ENCODE data around the gene DNAJB1.
"Not testable (repeated sequence)": the region's sequence is repeated elsewhere in the genome, so short reads cannot be mapped to it uniquely, and the experiment has no call there.

The DNAJB1 gene

DNA sequence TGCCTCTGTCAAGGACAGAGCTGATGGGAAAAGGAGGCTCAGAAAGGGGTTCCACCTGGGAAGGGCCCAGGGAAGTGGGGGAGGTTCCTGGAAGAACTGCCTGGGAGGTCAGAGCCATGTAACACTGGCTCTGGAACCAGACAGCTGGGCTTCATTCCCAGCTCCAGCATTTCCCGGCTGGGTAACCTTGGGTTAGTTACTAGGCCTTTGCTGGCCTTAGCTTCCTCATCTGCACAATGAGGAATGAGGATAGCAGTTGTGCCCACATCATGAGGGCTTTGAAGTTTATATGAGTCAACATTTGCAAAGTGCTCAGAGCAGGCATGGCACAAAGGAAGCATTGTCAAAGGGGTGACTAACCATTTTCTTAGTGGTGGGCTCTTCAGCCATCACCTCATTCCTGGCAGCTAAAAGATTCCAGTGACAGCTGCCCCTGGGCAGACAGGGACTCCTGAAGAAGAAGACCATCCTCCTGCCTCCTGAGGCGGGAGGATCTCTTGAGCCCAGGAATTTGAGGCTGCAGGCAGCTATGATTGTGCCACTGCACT lies 1.7 kb upstream of the DNAJB1 start:
- DNase-seq, result no peak

DNA sequence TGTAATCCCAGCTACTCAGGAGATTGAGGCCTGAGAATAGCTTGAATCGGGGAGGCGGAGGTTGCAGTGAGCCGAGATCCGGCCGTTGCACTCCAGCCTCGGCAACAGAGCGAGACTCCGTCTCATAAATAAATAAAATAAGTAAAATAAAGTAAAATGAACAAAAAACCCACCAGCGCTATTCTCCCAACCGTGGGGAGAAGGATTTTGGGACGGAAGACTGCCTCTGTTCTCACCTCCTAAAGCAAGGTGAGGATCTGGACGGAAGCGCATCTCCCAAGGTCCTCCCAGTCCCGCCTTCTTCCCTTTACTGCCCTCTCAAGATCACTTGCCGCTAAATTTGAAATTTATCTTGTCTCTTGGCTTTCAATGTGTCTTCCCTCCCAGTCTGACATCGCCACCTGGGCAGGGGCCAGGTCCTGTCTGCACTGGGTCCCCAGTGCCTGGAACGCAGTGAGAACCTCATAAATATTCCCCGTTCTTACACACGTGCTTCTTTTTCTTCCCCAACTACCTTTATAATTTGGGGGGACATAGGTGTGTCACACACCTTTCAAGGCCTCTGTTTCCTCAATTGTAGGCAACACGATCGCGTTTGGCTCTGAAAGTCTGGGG lies 1.2 kb upstream of the DNAJB1 start:
- no peak for DNase-seq

DNA sequence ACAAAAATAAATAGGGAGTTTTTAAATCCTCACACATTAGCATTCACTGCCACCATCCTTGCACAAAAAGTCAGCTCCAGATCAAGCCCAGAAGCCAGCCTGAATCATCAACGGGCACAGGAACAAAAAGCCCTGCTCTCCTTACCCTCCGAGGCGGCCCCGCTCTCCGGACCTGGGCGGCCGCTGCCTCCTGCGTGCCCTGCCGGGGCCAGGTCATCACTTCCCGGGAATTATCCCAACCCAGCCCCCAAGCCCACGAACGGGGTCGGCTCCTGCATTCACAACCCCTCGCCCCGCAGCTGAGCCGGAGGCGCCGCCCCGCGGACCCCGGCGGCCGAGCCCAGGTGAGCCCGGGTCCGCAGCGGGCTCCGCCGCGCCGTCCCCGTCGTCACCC lies 754 bp downstream of the DNAJB1 start:
- no peak for DNase-seq

DNA sequence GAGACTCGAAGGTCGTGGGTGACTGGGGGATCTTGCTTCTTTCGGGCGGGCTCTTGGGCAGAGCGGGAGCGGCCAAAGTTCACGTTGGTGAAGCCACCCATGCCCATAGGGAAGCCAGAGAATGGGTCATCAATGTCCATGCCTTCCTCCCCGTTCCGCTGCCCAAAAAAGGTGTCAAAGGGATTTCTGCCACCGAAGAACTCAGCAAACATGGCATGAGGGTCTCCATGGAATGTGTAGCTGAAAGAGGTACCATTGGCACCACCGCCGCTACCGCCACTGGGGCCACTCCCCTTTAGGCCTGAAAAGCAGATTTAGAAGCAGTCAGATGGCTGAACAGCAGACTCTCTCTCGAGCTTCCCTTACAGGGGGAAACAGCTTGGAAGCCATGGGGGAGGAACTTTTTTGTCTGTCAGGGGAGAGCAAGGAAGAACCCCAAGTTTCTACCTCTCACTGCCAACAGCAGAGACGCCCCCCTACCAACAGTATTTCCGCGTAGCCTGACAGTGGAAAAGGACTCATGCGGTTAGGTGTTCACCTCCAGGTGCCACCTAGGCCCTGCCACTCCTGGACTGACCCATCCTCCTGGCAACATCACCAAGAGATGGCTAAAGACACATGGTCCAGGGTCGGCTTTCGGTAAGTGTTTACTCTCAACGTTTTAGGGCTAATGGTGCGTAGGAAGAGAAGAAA lies 1.3 kb downstream of the DNAJB1 start:
- DNase-seq, result no peak

DNA sequence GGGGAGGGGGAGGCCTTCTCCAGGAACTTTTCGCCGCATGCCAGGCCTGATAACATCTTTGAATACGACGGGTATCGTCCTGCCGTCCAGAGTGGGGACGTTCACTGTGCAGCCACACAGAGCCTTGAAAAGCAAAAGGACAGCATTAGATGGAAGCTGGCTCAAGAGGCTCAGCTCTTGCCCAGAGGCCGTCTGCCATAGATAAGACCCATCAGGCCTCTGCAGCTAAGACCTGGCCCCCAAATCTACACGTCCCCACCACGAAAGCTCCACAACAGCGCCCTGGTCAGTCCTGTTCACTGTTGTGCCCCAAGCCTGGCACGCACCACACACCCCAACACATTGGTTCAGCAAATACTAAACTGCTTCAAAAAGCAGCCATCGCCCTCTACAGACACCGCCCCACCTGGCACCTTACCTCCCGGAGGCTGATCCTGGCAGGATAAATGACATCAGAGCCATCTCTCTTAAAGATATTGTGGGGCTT lies 2.1 kb downstream of the DNAJB1 start:
- DNase-seq, result no peak

DNA sequence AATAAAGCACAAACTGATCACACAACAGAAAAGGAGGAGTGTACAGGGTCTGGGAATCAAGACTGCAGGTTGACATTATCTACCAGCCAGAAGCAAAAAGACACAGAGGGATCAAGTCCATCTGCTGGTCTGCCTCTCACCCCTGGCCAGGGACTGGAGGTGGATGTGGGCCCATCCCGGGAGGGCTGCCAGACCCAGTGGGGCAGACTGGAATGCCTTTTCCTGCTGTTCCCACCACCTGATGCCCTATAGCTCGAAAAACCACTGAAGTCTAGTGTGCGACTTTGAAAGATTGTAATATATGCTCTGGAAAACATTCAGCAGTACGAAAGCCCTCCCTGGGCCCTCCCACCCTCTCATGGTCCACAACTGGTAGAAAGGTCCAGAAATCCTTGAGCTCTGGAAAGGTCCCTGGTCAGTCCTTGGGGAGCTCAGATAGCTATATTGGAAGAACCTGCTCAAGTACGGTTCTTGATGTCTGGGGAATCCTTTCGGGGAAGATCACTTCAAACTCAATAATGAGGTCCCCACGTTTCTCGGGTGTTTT lies 2.6 kb downstream of the DNAJB1 start:
- DNase-seq, result no peak

DNA sequence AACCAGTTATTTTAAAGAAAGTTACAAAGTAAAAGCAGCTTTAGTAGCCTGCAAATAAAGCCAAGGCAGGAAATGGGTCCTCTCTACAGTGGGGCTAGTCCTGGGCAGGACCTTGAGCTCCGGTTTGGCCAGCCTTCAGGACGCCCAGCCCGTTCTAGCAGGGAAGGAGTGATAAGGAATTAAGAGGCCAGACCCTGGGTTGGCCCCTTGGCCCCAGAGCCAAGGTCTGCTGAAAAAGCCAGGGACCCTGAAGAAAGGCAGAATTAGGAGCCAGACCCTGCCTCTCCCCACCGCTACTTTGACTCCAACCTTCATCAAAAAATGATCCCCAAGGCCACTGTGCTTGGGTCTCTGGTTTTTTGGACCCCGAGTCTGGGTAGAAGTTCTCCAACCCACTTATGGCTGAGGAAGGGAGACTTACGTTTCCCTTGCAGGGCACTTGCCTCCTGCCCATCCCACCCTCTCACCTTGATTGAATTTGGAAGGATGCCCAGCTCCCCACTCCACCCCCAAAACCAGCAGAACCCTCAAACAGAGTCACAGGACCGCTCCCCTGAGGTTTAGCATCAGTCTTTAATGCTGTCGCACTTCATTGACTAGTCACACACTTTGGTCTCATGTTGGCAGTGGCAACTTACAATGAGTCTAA lies 3.9 kb downstream of the DNAJB1 start:
- no peak for DNase-seq

DNA sequence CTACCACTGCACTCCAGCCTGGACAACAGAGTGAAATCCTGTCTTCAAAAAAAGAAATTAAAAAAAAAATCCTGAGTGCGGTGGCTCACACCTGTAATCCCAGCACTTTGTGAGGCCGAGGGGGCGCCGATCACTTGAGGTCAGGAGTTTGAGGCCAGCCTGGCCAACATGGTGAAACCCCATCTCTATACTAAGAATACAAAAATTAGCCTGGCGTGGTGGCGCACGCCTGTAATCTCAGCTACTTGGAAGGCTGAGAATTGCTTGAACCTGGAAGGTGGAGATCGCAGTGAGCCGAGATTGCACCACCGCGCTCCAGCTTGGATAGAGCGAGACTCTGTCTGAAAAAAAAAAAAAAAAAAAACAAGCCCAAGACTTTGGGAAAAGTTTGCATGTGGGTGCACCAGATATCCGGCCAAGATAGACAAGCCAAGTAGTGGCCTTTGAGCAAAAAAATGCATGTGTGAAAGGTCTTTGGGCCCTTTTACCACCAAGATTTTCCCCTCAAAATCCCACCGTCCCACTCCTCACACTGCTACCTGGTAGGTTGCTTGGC lies 5.7 kb downstream of the DNAJB1 start:
- no peak for DNase-seq

DNA sequence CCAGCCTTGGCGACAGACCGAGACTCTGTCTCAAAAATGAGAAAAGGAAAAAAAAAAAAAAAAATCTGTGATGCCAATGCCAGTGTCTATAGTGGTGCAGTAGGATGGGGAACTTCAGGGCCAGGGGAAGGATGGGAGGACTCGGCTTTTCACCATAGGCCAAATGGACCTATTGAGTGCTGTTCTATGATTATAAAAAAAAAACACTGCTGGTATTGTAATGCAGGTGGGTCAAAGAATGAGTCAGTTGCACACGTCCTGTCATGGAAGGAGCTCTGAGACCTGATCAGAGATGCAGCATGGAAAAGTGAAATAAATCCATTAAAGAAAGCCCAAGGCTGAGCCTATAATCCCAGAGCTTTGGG lies 7.0 kb downstream of the DNAJB1 start:
- DNase-seq, result no peak

DNA sequence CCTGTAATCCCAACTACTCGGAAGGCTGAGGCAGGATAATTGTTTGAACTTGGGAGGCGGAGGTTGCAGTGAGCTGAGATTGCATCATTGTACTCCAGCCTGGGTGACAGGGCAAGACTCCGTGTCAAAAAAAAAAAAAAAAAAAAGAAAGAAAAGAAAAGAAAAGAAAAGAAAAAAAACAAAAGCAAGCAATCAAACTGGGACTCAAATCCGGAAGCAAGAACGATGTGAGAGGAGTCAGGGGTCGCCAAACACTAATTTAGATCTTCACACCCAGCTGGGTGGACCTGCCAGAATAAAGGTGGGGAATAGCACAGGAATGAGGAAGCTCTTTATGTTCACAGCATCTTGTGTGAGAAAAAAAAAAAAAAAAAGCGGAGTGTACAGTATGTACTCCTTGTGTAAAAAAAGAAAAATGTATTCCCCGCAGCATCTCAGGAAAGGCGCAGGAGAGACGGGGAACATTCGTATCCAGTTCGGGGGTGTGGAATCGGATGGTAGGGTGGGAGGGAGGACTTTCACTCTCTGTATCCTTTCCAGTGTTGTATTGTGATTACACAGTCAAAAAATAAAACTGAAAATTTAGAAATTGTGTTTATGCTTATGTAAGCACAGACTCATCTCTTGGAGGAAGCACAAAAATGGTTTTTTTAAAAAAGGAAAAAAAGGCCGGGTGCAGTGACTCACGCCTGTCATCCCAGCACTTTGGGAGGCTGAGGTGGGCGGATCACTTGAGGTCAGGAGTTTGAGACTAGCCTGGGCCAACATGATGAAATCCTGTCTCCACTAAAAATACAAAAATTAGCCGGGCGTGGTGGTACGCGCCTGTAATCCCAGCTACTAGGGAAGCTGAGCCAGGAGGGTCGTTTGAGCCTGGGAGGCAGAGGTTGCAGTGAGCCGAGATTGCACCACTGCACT lies 7.6 kb downstream of the DNAJB1 start:
- peak; percentile 78 for DNase-seq

DNA sequence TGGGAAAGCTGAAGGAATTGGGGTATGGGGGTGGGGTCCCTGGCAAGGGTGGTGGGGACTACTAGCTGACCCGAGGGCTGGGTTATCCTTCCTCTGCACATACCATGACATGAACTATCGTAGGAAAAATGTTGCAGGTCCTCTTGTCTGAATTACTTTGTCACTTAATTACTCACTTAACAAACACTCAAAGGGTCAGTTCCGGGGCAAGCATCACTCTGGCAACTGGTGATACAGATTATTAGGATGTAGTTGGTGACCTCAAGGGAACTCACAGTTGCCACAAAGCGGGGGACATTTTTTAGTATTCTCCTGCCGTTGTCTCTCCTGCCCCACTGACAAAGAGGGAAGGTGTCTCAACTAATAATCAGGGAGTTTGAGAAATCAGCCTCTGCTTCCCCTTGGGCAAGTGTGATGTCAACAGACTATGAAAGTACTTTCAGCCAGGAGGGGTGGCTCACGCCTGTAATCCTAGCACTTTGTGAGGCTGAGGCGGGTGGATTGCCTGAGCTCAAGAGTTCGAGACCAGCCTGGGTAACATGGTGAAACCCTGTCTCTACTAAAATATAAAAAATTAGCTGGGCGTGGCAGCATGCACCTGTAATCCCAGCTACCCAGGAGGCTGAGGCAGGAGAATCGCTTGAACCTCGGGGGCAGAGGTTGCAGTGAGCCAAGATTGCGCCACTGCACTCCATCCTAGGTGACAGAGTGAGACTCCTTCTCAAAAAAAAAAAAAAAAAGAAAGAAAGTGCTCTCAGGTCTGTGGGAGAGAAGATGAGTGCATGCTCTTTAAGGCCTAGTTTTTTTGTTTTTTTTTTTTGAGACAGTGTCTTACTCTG lies 10.3 kb downstream of the DNAJB1 start:
- DNase-seq, result peak; percentile 76

DNA sequence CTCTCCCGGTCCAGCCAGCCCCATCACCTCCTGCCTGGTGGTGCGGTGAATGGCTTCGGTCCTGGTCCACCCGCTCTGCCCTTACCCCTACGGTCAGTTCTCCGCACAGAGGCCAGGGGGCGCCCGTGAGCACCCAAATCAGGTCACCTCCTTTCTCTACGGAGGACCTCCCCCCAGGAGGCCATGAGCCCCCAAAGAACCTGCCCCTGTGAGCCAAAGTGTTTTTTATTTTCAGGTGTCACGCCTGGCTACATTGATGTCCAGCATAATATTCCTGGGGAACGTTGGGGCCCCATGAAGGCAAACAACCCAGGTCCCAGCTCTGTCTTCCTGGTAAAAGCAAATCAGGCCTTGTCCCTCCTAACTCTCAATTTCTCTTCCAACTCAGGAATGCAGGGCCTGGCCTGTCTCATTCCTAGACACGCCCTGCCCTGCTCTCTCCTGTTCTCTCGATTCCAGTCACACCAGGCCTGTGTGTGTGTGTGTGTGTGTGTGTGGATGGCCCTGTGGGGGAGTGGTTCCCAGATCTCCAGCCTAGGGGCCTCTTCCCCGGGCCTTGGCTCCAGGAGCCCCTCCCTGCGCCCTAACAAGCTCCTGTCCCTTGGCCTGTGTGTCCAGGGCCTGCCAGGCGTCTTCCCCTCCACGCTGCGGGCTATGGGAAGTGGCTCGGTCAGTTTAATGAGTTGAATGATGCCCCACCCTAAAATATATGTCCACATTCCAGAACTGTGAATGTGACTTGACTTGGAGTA lies 12.5 kb downstream of the DNAJB1 start:
- DNase-seq, result peak; percentile 94

DNA sequence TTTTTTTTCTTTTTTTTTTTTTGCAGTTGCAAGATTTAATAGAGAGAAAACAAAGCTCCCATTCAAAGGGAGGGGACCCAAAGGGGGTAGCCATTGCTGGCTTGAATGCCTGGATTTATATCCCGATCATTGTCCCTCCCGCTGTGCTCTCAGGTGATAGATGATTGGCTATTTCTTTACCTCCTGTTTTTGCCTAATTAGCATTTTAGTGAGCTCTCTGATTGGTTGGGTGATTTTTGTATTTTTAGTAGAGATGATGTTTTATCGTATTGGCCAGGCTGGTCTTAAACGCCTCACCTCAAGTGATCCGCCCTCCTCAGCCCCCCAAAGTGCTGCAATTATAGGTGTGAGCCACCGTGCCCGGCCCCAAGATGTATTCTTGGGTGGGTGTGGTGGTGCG lies 13.6 kb downstream of the DNAJB1 start:
- DNase-seq, result not testable (repeated sequence)

DNA sequence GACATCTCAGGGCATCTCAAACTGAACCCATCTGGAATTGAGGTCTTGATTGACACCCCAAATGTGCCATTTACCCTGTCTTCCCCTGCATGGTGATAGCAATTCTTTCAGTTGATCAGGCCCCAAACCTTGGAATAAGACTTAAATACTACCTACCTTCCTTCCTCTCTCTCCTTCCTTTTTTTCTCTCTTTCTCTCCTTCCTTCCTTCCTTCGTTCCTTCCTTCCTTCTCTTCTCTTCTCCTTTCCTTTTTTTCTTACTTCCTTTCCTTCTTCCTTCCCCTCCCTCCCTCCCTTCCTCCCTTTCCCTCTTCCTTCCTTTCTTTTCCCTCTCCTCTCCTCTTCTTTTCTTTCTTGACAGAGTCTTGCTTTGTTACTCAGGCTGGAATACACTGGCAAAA lies 14.9 kb downstream of the DNAJB1 start:
- DNase-seq, result no peak

DNA sequence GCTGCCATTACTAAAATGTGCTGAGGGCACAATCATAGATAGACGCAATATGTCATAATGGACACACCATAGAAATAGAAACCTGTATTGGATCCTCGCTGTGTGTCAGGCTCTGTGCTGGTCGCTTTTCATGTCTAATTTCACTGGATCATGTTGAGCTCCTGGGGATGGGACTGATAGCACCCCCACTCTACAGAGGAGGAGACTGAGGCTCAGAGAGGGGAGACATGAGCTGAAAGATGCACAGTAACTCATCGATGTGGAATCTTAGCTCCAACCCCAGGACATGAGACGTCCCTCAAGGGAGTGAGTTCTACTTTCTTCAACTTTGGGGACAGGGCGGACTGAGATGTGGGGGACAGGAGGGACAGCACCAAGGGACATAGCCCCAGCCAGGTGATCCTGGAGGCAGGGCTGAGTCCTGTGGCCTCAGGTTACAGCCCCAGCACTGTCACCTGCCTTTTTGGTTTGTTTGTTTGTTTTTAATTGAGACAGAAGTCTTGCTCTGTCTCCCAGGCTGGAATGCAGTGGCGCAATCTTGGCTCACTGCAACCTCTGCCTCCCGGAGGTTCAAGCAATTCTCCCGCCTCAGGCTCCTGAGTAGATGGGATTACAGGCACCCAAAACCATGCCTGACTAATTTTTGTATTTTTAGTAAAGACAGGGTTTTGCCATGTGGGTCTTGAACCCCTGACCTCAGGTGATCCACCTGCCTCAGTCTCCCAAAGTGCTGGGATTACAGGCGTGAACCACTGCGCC lies 15.7 kb downstream of the DNAJB1 start:
- DNase-seq, result peak; percentile 39

DNA sequence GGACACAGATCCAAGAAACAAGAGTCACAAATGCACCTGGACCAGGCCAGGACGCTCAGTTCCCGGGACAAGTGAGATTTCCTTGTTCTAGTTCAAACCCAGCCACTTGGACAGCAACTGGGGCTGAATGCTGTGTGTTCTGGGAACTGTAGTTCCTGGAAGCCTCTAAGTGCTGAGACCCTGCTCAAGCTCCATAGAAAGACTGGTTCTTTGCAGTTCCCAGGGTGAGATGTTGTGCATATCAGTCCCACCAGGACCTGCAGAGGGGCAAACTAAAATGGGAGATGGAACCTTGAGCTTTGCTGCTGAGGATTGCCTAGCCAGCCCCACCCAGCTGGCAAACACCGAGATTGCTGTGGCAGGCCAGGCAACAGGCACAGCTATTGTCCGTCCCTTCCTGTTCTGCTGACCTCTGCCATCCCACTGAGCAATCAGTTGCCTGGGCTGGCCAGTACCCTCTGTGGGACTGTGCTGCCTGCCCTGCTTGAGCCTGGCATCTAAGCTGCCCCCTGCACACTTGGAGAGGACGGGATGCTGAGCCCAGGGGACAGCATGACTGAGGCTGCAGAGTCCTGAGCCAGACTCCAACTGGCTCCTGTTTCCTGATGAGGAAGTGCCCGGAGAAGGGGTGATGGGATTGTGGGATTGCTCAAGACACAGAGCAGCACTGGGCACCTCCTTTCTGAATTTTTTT lies 20.8 kb downstream of the DNAJB1 start:
- no peak for DNase-seq

DNA sequence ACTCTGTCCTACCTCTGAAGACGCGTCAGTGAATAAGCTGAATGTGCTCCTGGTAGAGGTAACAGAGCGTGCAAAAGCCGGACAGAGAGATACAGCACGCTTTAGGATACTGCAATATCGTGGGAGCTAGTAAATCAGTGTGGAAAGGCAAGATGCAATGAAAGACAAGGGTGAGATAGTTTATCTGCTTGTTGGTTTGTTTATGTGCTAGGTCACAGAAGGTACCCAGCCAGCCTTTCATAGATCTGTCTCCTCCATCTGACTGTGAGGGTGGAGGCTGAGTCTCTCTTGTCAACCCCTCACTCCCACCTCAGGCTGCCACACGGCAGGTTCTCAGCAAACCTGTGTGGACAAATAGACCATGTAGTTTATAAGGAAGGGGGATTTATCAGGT lies 21.4 kb downstream of the DNAJB1 start:
- DNase-seq, result no peak

DNA sequence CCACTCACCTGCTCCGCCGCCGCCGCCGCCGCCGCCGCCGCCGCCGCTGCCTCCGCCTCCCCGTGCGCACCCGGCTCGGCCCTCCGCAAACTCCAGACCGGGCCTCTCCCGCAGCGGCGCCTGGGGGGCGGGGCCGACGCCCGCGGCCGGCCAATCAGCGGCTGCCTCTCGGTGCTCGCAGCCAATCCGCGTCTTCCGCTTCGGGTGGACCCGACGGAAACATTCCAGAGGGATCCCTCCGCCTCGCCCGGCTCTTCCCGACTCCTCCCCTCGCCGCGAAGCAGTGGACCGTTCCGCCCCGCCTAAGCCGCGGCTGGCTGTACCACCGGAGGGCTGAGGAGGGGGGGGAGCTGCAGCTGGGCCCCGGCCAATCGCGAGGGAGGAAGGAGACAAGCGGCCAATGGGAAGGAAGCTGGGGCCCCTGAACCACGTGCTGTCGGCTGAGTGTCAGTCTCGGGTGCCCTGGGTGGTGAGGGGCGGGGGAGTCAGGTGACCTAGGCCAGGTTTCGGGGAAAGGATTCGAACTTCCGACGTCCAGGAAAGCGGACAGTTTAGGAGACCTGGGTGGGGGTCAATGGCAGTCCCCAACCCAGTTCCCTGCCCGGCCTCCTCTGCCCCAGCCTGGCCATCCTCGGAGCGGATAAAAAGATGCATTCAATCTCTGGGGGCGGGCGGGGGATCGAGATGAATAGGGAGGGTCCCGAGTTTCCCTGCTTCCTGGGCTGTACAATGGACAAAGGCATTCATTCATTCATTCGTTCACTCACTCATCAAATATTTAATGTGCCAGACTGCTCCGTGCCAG lies 22.0 kb downstream of the DNAJB1 start, which contains the start of gene GIPC1:
TSS of gene GIPC1 (minus strand) at position 99 of the 805 bp plus-strand sequence. CDS start 13,151 bp downstream, outside the sequence.
- peak; percentile 99 for DNase-seq
